ENCODE results near the gene AMY1A. TPM values are rescaled to one million over a fixed set of nuclear protein-coding genes. Genes with fewer than 3 reads are reported as not detected.
"Not testable (repeated sequence)": the region's sequence is repeated elsewhere in the genome, so short reads cannot be mapped to it uniquely, and the experiment has no call there.

AMY1A gene
- total RNA-seq, 2 experiments from 2014 or later, result not detected

DNA sequence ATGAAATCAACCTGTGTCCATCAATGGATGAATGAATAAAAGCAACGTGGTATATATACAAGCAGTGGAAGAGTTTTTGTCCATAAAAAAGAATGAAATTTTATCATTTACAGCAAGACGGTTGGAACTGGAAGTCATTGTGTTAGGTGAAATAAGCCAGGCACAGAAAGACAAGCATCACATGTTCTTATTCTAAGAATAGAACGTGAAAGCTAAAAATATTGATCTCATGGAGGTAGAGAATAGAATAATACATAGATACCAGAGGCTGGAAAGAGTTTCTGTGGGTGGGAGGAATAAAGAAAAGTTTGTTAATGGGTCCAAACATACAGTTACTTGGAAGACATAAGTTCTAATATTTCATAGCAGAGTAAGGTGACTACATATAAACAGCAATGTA is 54.8 kb downstream of the AMY1A start:
- H3K9me3 Mint-ChIP-seq; H3K27me3 Mint-ChIP-seq; H3K36me3 Mint-ChIP-seq (ENCODE audit: low read depth); POLR2A ChIA-PET; CTCF ChIA-PET; H3K4me3 Mint-ChIP-seq; H3K27ac Mint-ChIP-seq; H3K4me1 Mint-ChIP-seq; DNase-seq: not testable (repeated sequence)

Other genes starting within 250 kb of the AMY1A start
- 10 to 100 TPM; 22.3 to 22.5 TPM for gene RNPC3, start 130.1 kb upstream of the AMY1A start, total RNA-seq
- 1 to 10 TPM; 6.7 to 8.6 TPM for gene AMY2B, start 84.2 kb upstream of the AMY1A start, total RNA-seq
- gene AMY2A, start 38.3 kb upstream of the AMY1A start, total RNA-seq, result not detected
- not detected for gene AMY1B, start 40.5 kb downstream of the AMY1A start, total RNA-seq
- not detected for gene AMY1C, start 94.1 kb downstream of the AMY1A start, total RNA-seq

Data from activated CD4-positive, alpha-beta memory T cell treated with anti-CD3 and anti-CD28 coated beads, Interleukin-2, amount 10 ng/mL, durations not matched to agents 7 days and 5 days (primary cell).